Erythroblast (primary cell): ENCODE results near the gene VWA3B.

Experiments
- GATA1 ChIP-seq: IDR thresholded peaks from 2 replicates; pipeline ENCODE4 v1.6.1; 2011; ENCODE audit warnings: low read depth, mild to moderate bottlenecking, control low read depth, low read length, moderate library complexity
- POLR2A ChIP-seq: IDR thresholded peaks from 2 replicates; pipeline ENCODE4 v1.6.1; 2011; ENCODE audit warnings: mild to moderate bottlenecking, low read length

- TF ChIP-seq POLR2A (no peak), GATA1 (no peak)
These were observed 147.0 kb downstream of the VWA3B start for GRCh38 chr2:98233941-98234340.
